ENCODE results near the gene TNP2.
A peak's percentile ranks its signal among the peaks of the same experiment; 100 is the strongest.
"Not testable (repeated sequence)": the region's sequence is repeated elsewhere in the genome, so short reads cannot be mapped to it uniquely, and the experiment has no call there.

The TNP2 gene

GRCh38 chr16:11300560-11300892, 31.4 kb upstream of the TNP2 start:
- DNase-seq (ENCODE audit: low spot score), result no peak

DNA sequence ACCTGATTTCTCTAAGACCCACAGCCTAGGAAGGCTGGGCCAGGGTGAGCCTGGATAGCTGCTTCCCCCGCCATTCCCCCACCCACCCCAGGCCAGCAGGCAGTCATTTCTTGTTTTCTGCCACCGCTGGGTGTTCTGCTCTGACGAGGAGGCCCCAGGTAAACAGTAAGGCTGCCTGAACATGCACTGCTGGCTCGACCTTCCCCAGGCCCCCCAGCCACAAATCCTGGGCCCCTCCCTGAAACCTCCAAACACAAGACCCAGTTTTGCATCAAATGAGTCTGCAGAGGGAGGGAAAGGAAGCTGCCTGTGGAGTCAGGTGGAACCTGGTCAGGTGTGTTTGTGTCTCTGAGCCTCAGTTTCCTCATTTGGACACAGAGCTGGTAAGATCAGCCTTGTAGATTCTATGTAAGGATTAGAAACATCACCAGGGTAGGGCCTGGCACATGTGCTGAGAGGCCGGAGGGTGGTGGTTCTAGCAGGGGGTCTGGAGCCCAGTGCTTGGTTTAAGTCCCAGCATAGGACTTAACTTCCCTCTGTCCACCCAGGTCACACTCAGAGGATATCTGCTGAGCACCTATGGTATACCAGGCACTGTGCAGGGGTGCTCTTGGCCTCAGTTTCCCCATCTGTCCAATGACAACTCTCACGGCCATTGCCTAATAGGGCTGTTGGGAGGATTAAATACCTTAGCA, 30.9 kb upstream of the TNP2 start:
- DNase-seq (ENCODE audit: low spot score), result no peak

- DNase-seq (ENCODE audit: low spot score), result peak; percentile 19
Observed at GRCh38 chr16:11298950-11299547, 29.9 kb upstream of the TNP2 start.

DNA sequence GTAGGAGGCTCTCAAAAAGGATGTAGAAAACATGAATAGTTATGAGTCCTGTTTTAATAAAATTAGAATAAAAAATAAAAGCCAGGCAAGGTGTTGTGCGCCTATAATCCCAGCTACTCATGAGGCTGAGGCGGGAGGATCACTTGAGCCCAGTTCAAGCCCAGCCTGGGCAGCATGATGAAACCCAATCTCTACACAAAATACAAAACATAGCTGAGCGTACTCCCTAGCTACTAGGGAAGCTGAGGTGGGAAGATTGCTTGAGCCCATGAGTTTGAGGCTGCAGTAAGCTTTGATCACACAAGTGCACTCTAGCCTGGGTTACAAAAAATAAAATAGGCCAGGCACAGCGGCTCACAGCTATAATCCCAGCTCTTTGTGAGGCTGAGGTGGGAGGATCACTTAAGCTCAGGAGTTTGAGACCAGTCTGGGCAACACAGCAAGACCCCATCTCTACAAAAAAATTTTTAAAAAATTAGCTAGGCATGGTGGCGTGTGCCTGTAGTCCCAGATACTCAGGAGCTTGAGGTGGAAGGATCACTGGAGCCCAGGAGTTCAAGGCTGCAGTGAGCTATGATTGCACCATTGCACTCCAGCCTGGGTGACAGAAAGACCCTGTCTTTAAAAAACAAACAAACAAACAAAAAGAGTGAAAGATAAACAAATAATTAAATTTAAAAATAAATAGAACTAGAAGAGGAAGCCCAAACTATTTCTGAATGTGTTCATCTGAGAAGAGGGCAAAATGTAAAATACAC, 29.2 kb upstream of the TNP2 start:
- no peak for DNase-seq (ENCODE audit: low spot score)

GRCh38 chr16:11297492-11298142, 28.5 kb upstream of the TNP2 start:
- peak; percentile 87 for DNase-seq (ENCODE audit: low spot score)

- DNase-seq (ENCODE audit: low spot score), result peak; percentile 37
Observed at GRCh38 chr16:11296706-11297491, 27.8 kb upstream of the TNP2 start.

GRCh38 chr16:11296351-11296705, 27.2 kb upstream of the TNP2 start:
- no peak for DNase-seq (ENCODE audit: low spot score)

GRCh38 chr16:11295672-11296071, 26.5 kb upstream of the TNP2 start:
- no peak for DNase-seq (ENCODE audit: low spot score)

DNA sequence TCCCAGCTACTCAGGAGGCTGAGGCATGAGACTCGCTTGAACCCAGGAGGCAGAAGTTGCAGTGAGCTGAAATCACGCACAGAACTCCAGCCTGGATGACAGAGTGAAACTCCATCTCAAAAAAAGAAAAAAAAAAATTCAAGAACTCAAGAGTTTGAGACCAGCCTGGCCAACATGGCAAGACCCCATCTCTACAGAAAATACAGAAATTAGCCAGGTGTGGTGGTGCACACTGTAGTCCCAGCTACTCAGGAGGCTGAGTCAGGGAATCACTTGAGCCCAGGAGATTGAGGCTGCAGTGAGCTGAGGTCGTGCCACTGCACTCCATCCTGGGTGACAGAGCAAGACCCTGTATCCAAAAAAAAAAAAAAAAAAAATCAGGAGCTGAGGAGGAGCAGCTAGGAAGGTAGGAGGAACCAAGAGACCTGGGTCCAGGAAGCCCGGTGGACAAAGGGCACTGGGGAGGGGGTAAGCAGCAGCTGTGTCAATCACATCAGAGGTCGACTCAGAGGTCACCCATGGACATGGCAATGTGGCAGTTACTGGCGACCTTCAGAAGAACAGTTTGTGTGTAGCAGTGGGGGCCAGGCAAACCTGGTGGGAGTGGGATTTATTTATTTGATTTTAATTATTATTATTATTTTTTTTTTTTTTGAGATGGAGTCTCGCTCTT, 23.1 kb upstream of the TNP2 start:
- no peak for DNase-seq (ENCODE audit: low spot score)

DNA sequence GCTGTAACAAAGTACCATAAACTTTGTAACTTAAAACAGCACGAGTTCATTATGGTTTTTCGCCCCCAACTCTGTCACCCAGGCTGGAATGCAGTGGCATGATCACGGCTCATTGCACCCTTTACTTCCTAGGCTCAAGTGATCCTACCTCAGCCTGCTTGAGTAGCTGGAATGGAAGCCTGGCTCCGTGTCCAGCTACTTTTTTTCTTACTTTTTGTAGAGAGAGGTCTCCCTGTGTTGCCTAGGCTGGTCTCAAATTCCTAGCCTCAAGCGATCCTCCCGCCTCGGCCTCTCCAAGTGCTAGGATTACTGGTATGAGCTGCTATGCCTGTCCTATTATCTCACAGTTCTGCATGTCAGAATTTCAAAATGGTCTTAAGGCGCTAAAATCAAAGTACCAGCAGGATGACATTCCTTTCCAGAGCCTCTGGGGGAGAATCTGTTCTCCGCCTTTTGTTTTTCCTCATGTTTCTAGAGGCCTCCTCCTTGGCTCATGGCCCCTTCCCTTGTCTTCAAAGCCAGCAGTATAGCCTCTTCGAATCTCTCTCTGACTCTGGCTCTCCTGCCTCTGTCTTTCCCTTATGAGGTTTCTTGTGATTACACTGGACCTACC, 22.1 kb upstream of the TNP2 start:
- DNase-seq (ENCODE audit: low spot score), result no peak

GRCh38 chr16:11290102-11290893, 21.2 kb upstream of the TNP2 start:
- DNase-seq (ENCODE audit: low spot score), result no peak

- DNase-seq (ENCODE audit: low spot score), result not testable (repeated sequence)
Observed at GRCh38 chr16:11289696-11290095, 20.6 kb upstream of the TNP2 start.

DNA sequence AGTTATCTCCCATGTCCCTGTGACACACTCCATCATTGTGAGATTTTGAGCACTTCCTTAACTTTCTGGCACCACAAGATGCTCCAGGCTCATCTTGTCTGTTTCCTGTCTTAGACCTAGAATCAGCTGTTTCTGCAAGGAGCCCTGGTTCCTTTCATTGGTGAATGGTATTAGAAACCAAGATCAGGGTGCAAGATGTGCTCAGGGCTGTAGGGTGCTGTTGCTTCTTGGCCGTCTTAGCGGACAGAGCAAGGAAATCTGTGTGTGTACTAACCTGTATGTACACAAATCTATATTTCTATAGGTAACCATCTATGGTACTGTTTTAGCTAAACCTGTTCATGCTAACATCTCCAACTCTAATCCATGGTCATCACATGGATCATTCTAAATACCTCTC, 20.1 kb upstream of the TNP2 start:
- no peak for DNase-seq (ENCODE audit: low spot score)

DNA sequence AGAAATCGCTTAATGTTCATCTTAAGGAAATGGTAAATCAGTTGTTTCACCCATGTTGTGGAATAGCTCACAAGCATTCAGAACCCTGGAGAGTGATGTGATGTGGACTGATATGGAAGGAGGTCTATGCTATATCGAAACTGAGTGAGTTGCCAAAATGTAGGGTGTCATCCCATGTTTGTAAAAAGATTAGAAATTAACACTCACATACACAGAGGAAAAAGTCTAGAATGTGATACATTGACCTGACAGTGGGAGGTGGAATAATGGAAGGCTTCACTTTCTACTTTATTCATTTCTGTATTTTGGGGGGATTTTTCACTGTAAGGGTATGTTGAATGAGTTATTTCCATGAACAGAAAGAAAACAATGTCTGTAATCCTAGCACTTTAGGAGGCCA, 16.7 kb upstream of the TNP2 start:
- no peak for DNase-seq (ENCODE audit: low spot score)

DNA sequence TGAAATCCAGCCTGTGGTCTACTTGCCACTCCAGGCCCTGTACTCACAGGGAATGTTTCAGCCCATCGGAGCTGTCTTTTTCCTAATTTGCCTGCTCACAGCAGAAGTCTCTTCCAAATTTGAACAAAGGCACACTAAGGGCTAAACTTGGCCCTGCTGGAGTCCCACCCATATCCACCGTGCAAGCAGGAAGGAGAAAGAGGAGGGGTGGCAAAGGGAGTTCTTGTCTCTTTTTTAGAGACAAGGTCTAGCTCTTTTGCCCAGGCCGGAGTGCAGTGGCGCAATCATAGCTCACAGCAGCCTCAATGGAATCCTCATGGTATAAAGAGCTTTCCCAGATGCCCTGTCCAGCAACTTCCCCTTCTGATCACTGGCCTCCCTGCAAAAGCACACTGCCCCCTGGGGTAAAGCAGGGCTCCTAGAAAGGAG, 14.7 kb upstream of the TNP2 start:
- no peak for DNase-seq (ENCODE audit: low spot score)

DNA sequence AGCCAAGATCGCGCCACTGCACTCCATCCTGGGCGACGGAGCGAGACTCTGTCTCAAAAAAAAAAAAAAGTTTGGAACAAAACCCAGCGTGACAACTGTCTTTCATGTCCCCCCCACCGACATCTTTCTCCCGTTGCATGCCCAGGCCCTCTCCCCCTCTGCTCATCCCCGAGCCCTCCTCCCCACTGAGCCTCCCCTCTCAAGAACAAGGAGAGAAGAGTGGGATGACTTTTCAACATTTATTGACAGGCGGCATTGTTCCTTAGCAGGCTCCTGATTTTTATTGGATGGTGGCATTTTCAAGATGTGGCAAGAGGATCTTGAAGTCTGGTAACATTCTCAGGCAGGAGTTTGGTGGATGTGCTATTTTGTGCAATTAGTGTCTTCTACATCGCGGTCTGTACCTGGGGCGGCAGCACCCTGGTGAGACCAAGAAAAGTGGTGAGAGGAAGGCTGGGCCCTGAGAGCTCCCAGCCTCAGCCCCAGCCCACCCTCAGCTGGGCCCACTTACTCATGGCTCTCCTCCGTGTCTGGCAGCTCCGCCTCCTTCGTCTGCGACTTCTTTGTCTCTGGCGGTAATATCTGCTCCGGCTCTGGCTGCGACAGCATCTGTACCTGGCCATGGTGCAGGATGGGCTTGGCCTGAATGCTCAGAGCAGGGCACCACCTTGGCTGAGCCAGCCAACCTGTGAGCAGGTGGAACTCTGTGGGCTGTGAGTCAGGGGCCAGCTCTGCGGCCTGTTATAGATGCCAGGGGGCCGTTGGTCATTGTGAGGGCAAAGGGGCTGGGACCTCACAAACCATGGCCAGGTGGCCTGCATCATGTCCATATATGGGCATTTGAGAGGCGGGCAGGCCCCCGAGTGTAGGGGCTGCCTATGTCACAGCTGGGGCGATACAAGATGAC, 11.7 kb upstream of the TNP2 start, which contains the start of gene PRM1:
Gene PRM1, minus strand, starts transcription at position 715 of the 907 bp plus-strand sequence. Its CDS starts 92 bp downstream, at position 623.
- DNase-seq (ENCODE audit: low spot score), result no peak

DNA sequence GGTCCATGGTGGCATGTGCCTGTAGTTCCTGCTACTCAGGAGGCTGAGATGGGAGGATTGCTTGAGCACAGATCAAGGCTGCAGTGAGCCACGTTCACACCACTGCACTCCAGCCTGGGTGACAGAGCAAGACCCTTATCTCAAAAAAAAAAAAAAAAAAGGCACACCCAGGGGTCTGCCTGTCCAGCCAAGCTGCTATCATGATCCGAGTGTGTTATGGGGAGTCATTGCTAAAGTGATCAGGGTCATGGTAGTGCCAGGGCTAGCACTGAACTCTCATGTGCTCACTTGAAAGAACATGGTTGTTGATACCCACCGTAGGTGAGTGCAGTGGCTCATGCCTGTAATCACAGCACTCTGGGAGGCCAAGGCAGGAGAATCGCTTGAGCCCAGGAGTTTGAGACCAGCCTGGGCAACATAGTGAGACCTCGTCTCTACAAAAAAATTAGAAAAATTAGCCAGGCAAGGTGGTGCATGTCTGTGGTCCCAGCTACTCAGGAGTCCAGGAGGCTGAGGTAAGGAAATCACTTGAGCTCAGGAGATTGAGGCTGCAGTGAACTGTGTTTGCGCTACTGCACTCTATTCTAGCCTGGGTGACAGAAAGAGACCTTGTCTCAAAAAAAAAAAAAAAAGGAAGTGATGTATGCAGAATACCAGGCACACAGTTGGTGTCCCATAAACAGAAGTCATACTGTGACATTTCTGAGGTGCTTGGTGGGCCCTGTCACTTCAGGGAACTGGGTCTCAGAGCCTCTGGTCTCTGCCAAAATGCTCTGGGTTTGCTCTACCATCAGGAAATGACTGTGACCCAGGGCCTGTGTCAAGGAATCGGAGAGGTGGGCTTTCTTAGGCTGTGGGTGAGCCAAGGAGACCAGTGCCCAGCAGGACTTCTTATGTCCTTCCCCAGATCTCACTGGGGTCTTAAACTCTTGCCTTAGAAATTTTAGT, 9.8 kb upstream of the TNP2 start:
- peak; percentile 23 for DNase-seq (ENCODE audit: low spot score)
